ENCODE results near the gene ITGA7. TPM values are rescaled to one million over a fixed set of nuclear protein-coding genes. Genes with fewer than 3 reads are reported as not detected.

ITGA7 gene
- total RNA-seq, 1 donor from 2014 or later, result 0.79 TPM

- TF ChIP-seq CTCF (IDR thresholded peaks at IDR 0.05; ENCODE audit: insufficient read depth, low read length, severe bottlenecking), result no peak
- Histone ChIP-seq H3K27me3 (ENCODE audit: control insufficient read depth, insufficient read depth, low read length) (no peaks in the 10 kb centered on the region), H3K4me3 (ENCODE audit: low read depth, low read length) (no peak overlapping the region), H3K36me3 (ENCODE audit: control insufficient read depth, insufficient read depth, low read length) (peaks cover 23% of the 10 kb centered on the region)
- DNase-seq (ENCODE audit: low read depth) (no peak), FAIRE-seq (no peak)
Observed at GRCh38 chr12:55721601-55722213, 14.0 kb upstream of the ITGA7 start.

GRCh38 chr12:55720894-55721444 is 13.3 kb upstream of the ITGA7 start:
- peaks cover 19% of the 10 kb centered on the region for H3K36me3 ChIP-seq (ENCODE audit: control insufficient read depth, insufficient read depth, low read length)
- no peak for FAIRE-seq
- H3K27me3 ChIP-seq (ENCODE audit: control insufficient read depth, insufficient read depth, low read length), result no peaks in the 10 kb centered on the region
- peak; percentile 87 for TF ChIP-seq CTCF (IDR thresholded peaks at IDR 0.05; ENCODE audit: insufficient read depth, low read length, severe bottlenecking)
- no peak overlapping the region for H3K4me3 ChIP-seq (ENCODE audit: low read depth, low read length)
- peak; percentile 80 for DNase-seq (ENCODE audit: low read depth)

GRCh38 chr12:55720071-55720564 is 12.4 kb upstream of the ITGA7 start, which contains the start of gene RDH5:
RDH5 (plus strand) TSS chr12:55720393; CDS start chr12:55721185, 792 bp downstream.
- no peak within 1 kb of the TSS for H3K4me3 ChIP-seq (ENCODE audit: low read depth, low read length)
- FAIRE-seq (no peak), DNase-seq (ENCODE audit: low read depth) (peak; percentile 69)
- no peaks in the 10 kb centered on the region for H3K27me3 ChIP-seq (ENCODE audit: control insufficient read depth, insufficient read depth, low read length)
- no peak for TF ChIP-seq CTCF (IDR thresholded peaks at IDR 0.05; ENCODE audit: insufficient read depth, low read length, severe bottlenecking)
- peaks cover 14% of the 10 kb centered on the region for H3K36me3 ChIP-seq (ENCODE audit: control insufficient read depth, insufficient read depth, low read length)

GRCh38 chr12:55719371-55719770 is 11.7 kb upstream of the ITGA7 start:
- peaks cover 10% of the 10 kb centered on the region for H3K36me3 ChIP-seq (ENCODE audit: control insufficient read depth, insufficient read depth, low read length)
- no peaks in the 10 kb centered on the region for H3K27me3 ChIP-seq (ENCODE audit: control insufficient read depth, insufficient read depth, low read length)
- no peak for FAIRE-seq
- no peak for DNase-seq (ENCODE audit: low read depth)
- TF ChIP-seq CTCF (IDR thresholded peaks at IDR 0.05; ENCODE audit: insufficient read depth, low read length, severe bottlenecking), result no peak
- no peak overlapping the region for H3K4me3 ChIP-seq (ENCODE audit: low read depth, low read length)

- H3K4me3 ChIP-seq (ENCODE audit: low read depth, low read length), result no peak overlapping the region
- FAIRE-seq, result no peak
- peaks cover 4% of the 10 kb centered on the region for H3K36me3 ChIP-seq (ENCODE audit: control insufficient read depth, insufficient read depth, low read length)
- H3K27me3 ChIP-seq (ENCODE audit: control insufficient read depth, insufficient read depth, low read length), result no peaks in the 10 kb centered on the region
- no peak for TF ChIP-seq CTCF (IDR thresholded peaks at IDR 0.05; ENCODE audit: insufficient read depth, low read length, severe bottlenecking)
- no peak for DNase-seq (ENCODE audit: low read depth)
Observed at GRCh38 chr12:55718624-55719275, 11.0 kb upstream of the ITGA7 start.
